Stimulated activated CD4-positive, alpha-beta T cell treated with anti-CD3 and anti-CD28 coated beads, Interleukin-4, amount 100 ng/mL, for 48 hours (primary cell): ENCODE results near the gene FTCDNL1.

Experiments
- DNase-seq, 2 donors: peaks; one replicate each; pipeline ENCODE4 v3.0.0-alpha.2; 2020; ENCODE audit warnings: low read depth in 2 of 2

The FTCDNL1 gene

GRCh38 chr2:199791326-199791725 is 59.7 kb downstream of the FTCDNL1 start:
- DNase-seq: no peak

GRCh38 chr2:199784512-199784911 is 66.5 kb downstream of the FTCDNL1 start:
- no peak for DNase-seq

GRCh38 chr2:199779589-199779988 is 71.4 kb downstream of the FTCDNL1 start:
- DNase-seq: no peak

- no peak for DNase-seq
Measured at GRCh38 chr2:199778655-199779054, 72.3 kb downstream of the FTCDNL1 start.

GRCh38 chr2:199777916-199778315 is 73.1 kb downstream of the FTCDNL1 start:
- no peak for DNase-seq

- no peak for DNase-seq
Measured at GRCh38 chr2:199777315-199777714, 73.7 kb downstream of the FTCDNL1 start.

GRCh38 chr2:199775267-199775666 is 75.7 kb downstream of the FTCDNL1 start:
- DNase-seq: no peak

- DNase-seq: no peak
Measured at GRCh38 chr2:199772035-199772976, 78.7 kb downstream of the FTCDNL1 start.

GRCh38 chr2:199770716-199771115 is 80.3 kb downstream of the FTCDNL1 start:
- no peak for DNase-seq

- no peak for DNase-seq
Measured at GRCh38 chr2:199765646-199766045, 85.3 kb downstream of the FTCDNL1 start.

- DNase-seq: no peak
Measured at GRCh38 chr2:199764273-199764800, 86.7 kb downstream of the FTCDNL1 start.

GRCh38 chr2:199762963-199763362 is 88.0 kb downstream of the FTCDNL1 start:
- no peak for DNase-seq

- DNase-seq: no peak
Measured at GRCh38 chr2:199760574-199760973, 90.4 kb downstream of the FTCDNL1 start.

- no peak for DNase-seq
Measured at GRCh38 chr2:199757233-199757870, 93.6 kb downstream of the FTCDNL1 start.

GRCh38 chr2:199756743-199757142 is 94.2 kb downstream of the FTCDNL1 start:
- no peak for DNase-seq

GRCh38 chr2:199756211-199756610 is 94.8 kb downstream of the FTCDNL1 start:
- DNase-seq: no peak

GRCh38 chr2:199754766-199755165 is 96.2 kb downstream of the FTCDNL1 start:
- no peak for DNase-seq

GRCh38 chr2:199751492-199752120 is 99.4 kb downstream of the FTCDNL1 start:
- no peak for DNase-seq

- no peak for DNase-seq
Measured at GRCh38 chr2:199749571-199749970, 101.4 kb downstream of the FTCDNL1 start.

GRCh38 chr2:199744724-199745123 is 106.3 kb downstream of the FTCDNL1 start:
- no peak for DNase-seq

GRCh38 chr2:199744260-199744659 is 106.7 kb downstream of the FTCDNL1 start:
- DNase-seq: no peak

- no peak for DNase-seq
Measured at GRCh38 chr2:199743415-199744120, 107.4 kb downstream of the FTCDNL1 start.
